Naive thymus-derived CD4-positive, alpha-beta T cell (primary cell): ENCODE results near the gene SORBS1. TPM values are rescaled to one million over a fixed set of nuclear protein-coding genes. Genes with fewer than 3 reads are reported as not detected.

Experiments
- ATAC-seq: fragments of 150-1000 bp; cut with Tn5 transposase; 2 replicates; pipeline ENCODE4 v1.10.0; 2021; ENCODE audit warnings: mild to moderate bottlenecking, moderate library complexity
- CTCF ChIA-PET: fragments of 350-600 bp; sonication (Branson Sonifier 250); formaldehyde crosslinking; loops from one replicate; lab custom pipeline; 2021; ENCODE audit warnings: antibody characterized with exemption; lab: Charles Lee
- POLR2A ChIA-PET: fragments of 350-600 bp; sonication (Branson Sonifier 250); formaldehyde crosslinking; loops from one replicate; lab custom pipeline; 2021; ENCODE audit warnings: antibody characterized with exemption, inconsistent platforms; lab: Charles Lee
- DNase-seq, 9 donors: peaks; one replicate each; pipeline versions ENCODE4 v3.0.0 to v3.0.0-alpha.2; 2020 to 2022; ENCODE audit warnings: mixed read lengths in 1 of 9
- H3K27ac ChIP-seq: one replicate; pipeline ENCODE4 v1.7.0; 2013; ENCODE audit warnings: mild to moderate bottlenecking, low read depth, low read length, moderate library complexity
- H3K27me3 ChIP-seq, 2 donors: one replicate each; pipeline ENCODE4 v1.7.0; 2013; ENCODE audit warnings: low read length in 2 of 2, mild to moderate bottlenecking in 2 of 2, moderate library complexity in 2 of 2; ENCODE audit not compliant: control insufficient read depth in 2 of 2, insufficient read depth in 2 of 2
- H3K36me3 ChIP-seq, 3 experiments: 1 replicate in 2 of 3; 2 replicates in 1 of 3; pipeline ENCODE4 v1.7.0; 2013; ENCODE audit warnings: low read length in 3 of 3, mild to moderate bottlenecking in 3 of 3, moderate library complexity in 1 of 3; ENCODE audit not compliant: insufficient read depth in 3 of 3, control insufficient read depth in 2 of 3
- H3K4me1 ChIP-seq, 2 donors: one replicate each; pipeline ENCODE4 v1.7.0; 2013; ENCODE audit warnings: low read length in 2 of 2, mild to moderate bottlenecking in 2 of 2, moderate library complexity in 1 of 2; ENCODE audit not compliant: control insufficient read depth in 2 of 2, insufficient read depth in 2 of 2
- H3K4me3 ChIP-seq: 2 replicates; pipeline ENCODE4 v1.7.0; 2013; ENCODE audit warnings: mild to moderate bottlenecking, low read length
- H3K9me3 ChIP-seq, 3 experiments: 1 replicate in 2 of 3; 2 replicates in 1 of 3; pipeline ENCODE4 v1.7.0; 2013; ENCODE audit warnings: low read length in 3 of 3; ENCODE audit not compliant: control insufficient read depth in 2 of 3
- H3K27ac Mint-ChIP-seq, 9 donors: one replicate each; pipeline ENCODE4 v1.8.0; 2020 to 2022; ENCODE audit warnings: mixed read lengths in 9 of 9, mild to moderate bottlenecking in 8 of 9, moderate library complexity in 5 of 9, inconsistent platforms in 2 of 9
- H3K27me3 Mint-ChIP-seq, 5 donors: one replicate each; pipeline ENCODE4 v1.8.0; 2021 to 2022; ENCODE audit warnings: mixed read lengths in 5 of 5, mild to moderate bottlenecking in 1 of 5
- H3K36me3 Mint-ChIP-seq, 5 donors: one replicate each; pipeline ENCODE4 v1.8.0; 2020 to 2022; ENCODE audit warnings: mixed read lengths in 5 of 5, mild to moderate bottlenecking in 3 of 5, inconsistent platforms in 1 of 5
- H3K4me1 Mint-ChIP-seq, 7 donors: one replicate each; pipeline ENCODE4 v1.8.0; 2020 to 2022; ENCODE audit warnings: mixed read lengths in 7 of 7, mild to moderate bottlenecking in 3 of 7, inconsistent platforms in 1 of 7
- H3K4me3 Mint-ChIP-seq, 10 donors: one replicate each; pipeline ENCODE4 v1.8.0; 2020 to 2022; ENCODE audit warnings: mild to moderate bottlenecking in 10 of 10, mixed read lengths in 10 of 10, moderate library complexity in 6 of 10, inconsistent platforms in 2 of 10
- H3K9me3 Mint-ChIP-seq, 11 donors: one replicate each; pipeline ENCODE4 v1.8.0; 2020 to 2022; ENCODE audit warnings: mixed read lengths in 11 of 11, mild to moderate bottlenecking in 4 of 11, inconsistent platforms in 1 of 11, moderate library complexity in 1 of 11
- intact Hi-C, 2 donors: fragments of 100-400 bp; cut with micrococcal nuclease; formaldehyde crosslinking; loops; one replicate each; pipeline ENCODE4 v1.15.1; 2023
- polyA plus RNA-seq, 2 donors: library from polyadenylated mRNA; unstranded; fragments of 300-500 nt; fragmentation: Illumina TruSeq; gene quantifications; one replicate each; pipeline ENCODE4 v1.2.3, GENCODE V29; 2021
- total RNA-seq, 6 experiments: library from RNA in 5 of 6; stranded (reverse) in 5 of 6; gene quantifications; 1 replicate in 5 of 6; 2 replicates in 1 of 6; pipeline ENCODE4 v1.2.3 and lab custom pipeline; 2021 to 2026

The SORBS1 gene
- total and polyA plus RNA-seq, 7 experiments from 2014 or later = 0.58 to 1.9 (median 0.95) TPM

GRCh38 chr10:95578619-95579018, 17.4 kb upstream of the SORBS1 start:
- ChIA-PET CTCF (no interaction called here), POLR2A (no interaction called here)
- Mint-ChIP-seq H3K4me3 (no peak overlapping the region), H3K27me3 (peaks cover 24 to 40% (median 31%) of the 10 kb centered on the region in 5 donors), H3K27ac (no peak overlapping the region), H3K36me3 (no peaks in the 10 kb centered on the region), H3K9me3 (no peaks in the 10 kb centered on the region), H3K4me1 (no peaks in the 10 kb centered on the region)
- H3K27ac ChIP-seq = no peak overlapping the region
- H3K4me3 ChIP-seq = no peak overlapping the region
- H3K36me3 ChIP-seq = no peaks in the 10 kb centered on the region
- no peaks in the 10 kb centered on the region for H3K27me3 ChIP-seq
- ATAC-seq (no peak), DNase-seq (no peak)
- no peaks in the 10 kb centered on the region for H3K4me1 ChIP-seq
- H3K9me3 ChIP-seq = no peaks in the 10 kb centered on the region
- intact Hi-C loops = no loop called here

- ChIA-PET CTCF (no interaction called here), POLR2A (no interaction called here)
- DNase-seq = no peak
- Mint-ChIP-seq H3K4me1 (no peaks in the 10 kb centered on the region), H3K36me3 (no peaks in the 10 kb centered on the region), H3K9me3 (no peaks in the 10 kb centered on the region), H3K27me3 (peaks cover 20 to 28% (median 25%) of the 10 kb centered on the region in 5 donors), H3K4me3 (no peak overlapping the region), H3K27ac (no peak overlapping the region)
- no peak overlapping the region for H3K27ac ChIP-seq
- H3K27me3 ChIP-seq = no peaks in the 10 kb centered on the region
- no peaks in the 10 kb centered on the region for H3K4me1 ChIP-seq
- no peaks in the 10 kb centered on the region for H3K36me3 ChIP-seq
- H3K9me3 ChIP-seq = no peaks in the 10 kb centered on the region
- no peak overlapping the region for H3K4me3 ChIP-seq
- intact Hi-C loops = no loop called here
- no peak for ATAC-seq
These were observed 13.6 kb upstream of the SORBS1 start for GRCh38 chr10:95574649-95575365.

- no peak overlapping the region for H3K4me3 ChIP-seq
- H3K36me3 Mint-ChIP-seq = no peaks in the 10 kb centered on the region
- H3K27ac Mint-ChIP-seq = no peak overlapping the region
- CTCF ChIA-PET = no interaction called here
- peaks cover 15 to 27% (median 25%) of the 10 kb centered on the region in 5 donors for H3K27me3 Mint-ChIP-seq
- H3K27me3 ChIP-seq = no peaks in the 10 kb centered on the region
- no peaks in the 10 kb centered on the region for H3K36me3 ChIP-seq
- POLR2A ChIA-PET = no interaction called here
- H3K9me3 Mint-ChIP-seq = no peaks in the 10 kb centered on the region
- no peak overlapping the region for H3K4me3 Mint-ChIP-seq
- ATAC-seq (no peak), DNase-seq (no peak)
- no peak overlapping the region for H3K27ac ChIP-seq
- H3K9me3 ChIP-seq = no peaks in the 10 kb centered on the region
- intact Hi-C loops = no loop called here
- no peaks in the 10 kb centered on the region for H3K4me1 Mint-ChIP-seq
- H3K4me1 ChIP-seq = no peaks in the 10 kb centered on the region
These were observed 12.9 kb upstream of the SORBS1 start for GRCh38 chr10:95573964-95574604.

GRCh38 chr10:95573527-95573926, 12.4 kb upstream of the SORBS1 start:
- POLR2A ChIA-PET = no interaction called here
- Histone ChIP-seq H3K9me3 (no peaks in the 10 kb centered on the region), H3K4me3 (no peak overlapping the region), H3K27ac (no peak overlapping the region), H3K36me3 (no peaks in the 10 kb centered on the region), H3K27me3 (no peaks in the 10 kb centered on the region), H3K4me1 (no peaks in the 10 kb centered on the region)
- intact Hi-C loops = no loop called here
- CTCF ChIA-PET = interaction anchor here (0.6 kb wide), 1 partner anchor 577 kb away, joined by 3 read pairs; no protein-coding TSS in a partner anchor
- Mint-ChIP-seq H3K36me3 (no peaks in the 10 kb centered on the region), H3K27me3 (peaks cover 9 to 24% (median 21%) of the 10 kb centered on the region in 5 donors), H3K4me3 (no peak overlapping the region), H3K4me1 (no peaks in the 10 kb centered on the region), H3K27ac (peak overlapping the region in 1 of 9 donors; percentile 43), H3K9me3 (no peaks in the 10 kb centered on the region)
- ATAC-seq (no peak), DNase-seq (no peak)

GRCh38 chr10:95572131-95572820, 11.1 kb upstream of the SORBS1 start:
- Mint-ChIP-seq H3K27ac (no peak overlapping the region), H3K36me3 (no peaks in the 10 kb centered on the region), H3K4me3 (no peak overlapping the region), H3K9me3 (no peaks in the 10 kb centered on the region), H3K4me1 (peaks cover 0 to 2% (median 0%) of the 10 kb centered on the region in 7 donors), H3K27me3 (peaks cover 8 to 23% (median 15%) of the 10 kb centered on the region in 5 donors)
- H3K36me3 ChIP-seq = no peaks in the 10 kb centered on the region
- no peak overlapping the region for H3K27ac ChIP-seq
- ChIA-PET CTCF (no interaction called here), POLR2A (no interaction called here)
- no peaks in the 10 kb centered on the region for H3K27me3 ChIP-seq
- no peak overlapping the region for H3K4me3 ChIP-seq
- H3K4me1 ChIP-seq = no peaks in the 10 kb centered on the region
- no peaks in the 10 kb centered on the region for H3K9me3 ChIP-seq
- DNase-seq (no peak), ATAC-seq (no peak)
- intact Hi-C loops = no loop called here

- no peaks in the 10 kb centered on the region for H3K9me3 ChIP-seq
- no peak overlapping the region for H3K27ac ChIP-seq
- peaks cover 8 to 24% (median 15%) of the 10 kb centered on the region in 5 donors for H3K27me3 Mint-ChIP-seq
- no peak for DNase-seq
- ATAC-seq = no peak
- ChIA-PET CTCF (no interaction called here), POLR2A (no interaction called here)
- no peaks in the 10 kb centered on the region for H3K36me3 Mint-ChIP-seq
- intact Hi-C loops = no loop called here
- no peak overlapping the region for H3K4me3 Mint-ChIP-seq
- H3K27me3 ChIP-seq = no peaks in the 10 kb centered on the region
- no peak overlapping the region for H3K4me3 ChIP-seq
- no peaks in the 10 kb centered on the region for H3K4me1 ChIP-seq
- no peaks in the 10 kb centered on the region for H3K36me3 ChIP-seq
- no peak overlapping the region for H3K27ac Mint-ChIP-seq
- peaks cover 0 to 2% (median 0%) of the 10 kb centered on the region in 7 donors for H3K4me1 Mint-ChIP-seq
- no peaks in the 10 kb centered on the region for H3K9me3 Mint-ChIP-seq
These were observed 10.2 kb upstream of the SORBS1 start for GRCh38 chr10:95571390-95571789.
